GM21528 (cell line): Measurements from ENCODE around the gene ABLIM3.

Source experiments
- ATAC-seq: cut with Tn5 transposase; IDR thresholded peaks from one replicate; pipeline ENCODE4 v1.9.1; 2021; ENCODE audit warnings: mild to moderate bottlenecking, moderate library complexity; ENCODE audit not compliant: unreplicated experiment, low FRiP score

Gene ABLIM3

DNA sequence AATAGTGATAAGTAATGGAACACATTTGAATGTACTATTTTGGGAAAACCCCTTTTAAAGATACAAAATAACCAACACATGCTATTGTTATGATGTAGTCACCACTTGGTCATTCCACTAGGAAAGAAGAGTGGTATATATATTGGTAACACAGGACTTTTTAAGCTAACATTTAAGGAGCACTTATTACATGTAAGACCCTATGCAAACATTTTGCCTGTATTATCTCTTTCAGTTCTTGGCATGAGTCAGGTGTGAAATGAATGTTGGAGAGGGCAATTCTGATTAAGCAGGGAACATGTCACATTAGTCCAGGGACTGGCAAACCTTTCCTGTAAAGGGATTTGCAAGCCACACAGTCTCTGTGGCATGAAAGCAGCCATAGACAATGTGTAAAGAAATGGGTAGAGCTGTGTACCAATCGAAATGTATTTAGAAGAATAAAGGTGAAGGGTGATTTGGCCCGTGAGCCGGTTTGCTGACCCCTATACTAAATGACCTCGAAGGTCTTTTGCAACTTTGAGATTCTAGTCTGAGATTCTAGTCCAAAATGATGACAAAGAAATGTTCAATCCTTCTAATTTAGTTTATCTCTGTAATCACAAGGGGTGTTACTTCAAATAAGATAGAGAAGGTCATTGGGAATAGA lies 15.3 kb downstream of the ABLIM3 start:
- ATAC-seq = no peak

DNA sequence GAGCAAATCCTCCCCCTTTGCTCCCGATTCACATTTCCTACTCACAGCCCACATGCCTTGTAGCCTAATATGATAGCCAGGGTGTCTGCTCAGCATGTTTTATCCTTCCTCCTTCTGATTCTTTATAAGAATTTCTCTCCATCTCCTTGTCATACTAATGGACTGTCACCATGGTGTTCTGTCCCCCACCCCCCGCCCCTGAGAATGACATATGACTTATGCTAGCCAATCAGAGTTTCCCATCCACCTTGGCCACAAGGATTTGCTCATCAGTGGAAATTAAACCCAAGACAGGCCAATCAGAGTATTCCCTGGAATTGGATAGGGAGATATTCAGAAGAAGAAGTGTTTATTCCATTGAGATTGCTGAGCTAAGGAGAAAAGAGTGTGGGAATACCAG lies 16.0 kb downstream of the ABLIM3 start:
- ATAC-seq = no peak

DNA sequence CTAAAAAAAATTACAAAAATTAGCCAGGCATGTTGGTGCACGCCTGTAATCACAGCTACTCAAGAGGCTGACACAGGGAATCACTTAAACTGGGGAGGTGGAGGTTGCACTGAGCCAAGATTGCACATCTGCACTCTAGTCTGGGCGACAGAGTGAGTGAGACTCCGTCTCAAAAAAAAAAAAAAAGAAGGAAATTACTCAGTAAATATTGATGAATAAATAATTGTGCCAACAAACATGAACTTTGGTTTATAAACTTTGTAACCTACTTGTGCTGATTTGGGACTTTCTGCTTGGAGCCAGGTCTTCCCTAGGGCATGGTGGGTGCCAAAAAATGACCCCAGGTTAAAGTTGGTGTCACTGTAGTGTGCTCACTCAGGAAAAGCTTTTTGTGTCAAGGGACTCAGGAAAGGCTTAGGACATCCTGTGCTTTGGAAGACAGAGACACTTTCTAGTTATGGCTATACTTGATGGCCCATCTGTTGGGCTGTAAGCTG lies 19.0 kb downstream of the ABLIM3 start:
- ATAC-seq = no peak

DNA sequence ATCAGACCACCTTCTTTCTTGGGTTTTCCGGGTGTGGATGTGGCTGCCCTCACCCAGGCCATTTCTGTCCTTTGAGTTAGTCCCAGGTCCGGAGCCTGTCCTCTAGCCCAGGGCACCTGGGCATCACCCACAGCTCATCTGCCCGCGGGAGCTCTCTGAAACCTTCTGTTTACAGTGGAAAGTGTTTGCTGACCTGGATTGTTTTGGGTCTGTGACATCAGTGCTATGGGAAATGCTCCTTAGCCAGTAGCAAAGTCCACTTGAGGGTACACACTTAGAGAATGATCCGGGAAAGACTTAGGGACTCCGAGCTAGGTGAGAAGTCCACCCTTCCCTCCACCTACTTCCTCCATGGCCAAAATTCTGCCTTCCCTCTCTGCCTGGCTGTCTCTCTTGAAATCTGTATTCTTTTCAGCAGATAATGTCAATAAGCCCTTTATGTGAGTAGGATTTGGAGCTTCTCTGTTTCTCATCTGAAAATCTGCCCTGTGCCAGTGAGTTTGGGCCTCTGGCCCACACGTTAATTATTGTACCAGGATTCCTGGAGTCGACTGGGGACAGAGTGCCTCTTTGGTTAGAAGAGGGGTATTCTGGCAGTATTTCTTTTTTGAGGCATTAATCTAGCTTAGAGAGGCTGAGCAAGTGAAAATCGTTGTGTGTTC lies 19.9 kb downstream of the ABLIM3 start:
- no peak for ATAC-seq

DNA sequence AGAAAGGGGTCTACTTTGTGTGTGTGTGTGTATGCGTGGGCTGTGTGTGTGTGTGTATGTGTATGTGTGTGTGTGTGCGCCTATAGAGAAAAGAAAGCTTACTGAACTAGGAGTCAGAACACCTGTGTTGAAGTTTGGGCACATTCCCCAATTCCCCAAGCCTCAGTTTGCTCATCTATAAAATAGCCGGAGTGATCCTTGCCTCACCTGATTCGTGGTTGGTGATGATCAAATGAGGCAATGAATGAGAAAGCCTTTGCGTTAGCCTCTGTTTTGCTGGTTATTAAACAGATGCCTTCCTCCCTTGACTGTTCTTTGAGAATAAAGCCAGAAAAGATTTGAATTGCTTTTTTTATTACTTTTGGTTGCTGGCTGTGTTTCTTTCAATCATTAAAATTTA lies 20.6 kb downstream of the ABLIM3 start:
- ATAC-seq = no peak

DNA sequence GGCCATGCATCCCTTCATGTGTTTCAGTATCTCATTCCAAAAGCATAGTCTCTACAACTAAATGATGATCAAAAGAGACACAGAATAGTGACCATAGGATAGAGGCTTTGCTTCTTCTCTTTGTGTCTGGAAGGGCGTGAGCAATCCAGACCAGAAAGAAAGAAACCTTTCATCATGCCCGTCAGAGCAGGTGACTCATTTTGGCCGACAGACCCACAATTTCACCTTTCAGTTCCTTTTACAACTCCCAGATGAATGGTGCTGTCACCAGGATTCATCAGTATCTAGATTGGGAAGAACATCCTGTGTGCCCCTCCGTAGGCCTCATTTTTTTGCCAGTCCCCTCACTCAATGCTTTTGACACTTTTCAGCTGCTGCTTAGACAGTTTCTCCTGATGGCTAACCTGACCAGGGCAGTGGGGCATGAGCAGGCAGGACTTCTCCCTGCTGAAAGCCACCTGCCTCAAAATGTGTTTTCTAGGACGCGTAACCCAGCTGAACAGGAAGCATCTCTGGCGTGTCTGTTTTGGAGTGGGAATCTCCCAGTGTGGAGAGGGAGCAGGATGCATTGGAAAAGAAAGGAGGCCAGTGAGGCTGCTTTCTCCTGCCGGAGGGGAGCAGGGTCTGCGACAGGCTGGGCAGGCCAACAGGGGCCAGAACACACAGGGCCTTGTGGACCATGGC lies 21.2 kb downstream of the ABLIM3 start:
- ATAC-seq = no peak

DNA sequence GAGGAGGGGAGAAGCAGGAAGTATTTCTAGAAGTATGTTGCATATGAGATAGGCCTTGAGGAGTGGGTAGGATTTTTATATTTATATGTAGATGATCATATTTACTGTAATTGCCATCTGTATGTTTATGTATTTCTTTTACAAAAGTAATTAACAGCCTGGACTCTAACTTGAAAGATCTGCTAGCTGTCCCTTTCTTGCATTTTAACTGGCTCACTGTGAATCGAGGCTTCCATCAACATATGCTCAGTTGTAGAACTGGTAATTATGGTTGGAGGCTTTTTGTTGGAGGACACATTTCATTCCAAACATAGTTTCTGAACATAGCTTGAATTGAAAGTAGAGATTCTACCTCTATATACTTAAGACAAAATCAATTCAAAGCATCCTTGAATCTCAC lies 23.4 kb downstream of the ABLIM3 start:
- no peak for ATAC-seq

DNA sequence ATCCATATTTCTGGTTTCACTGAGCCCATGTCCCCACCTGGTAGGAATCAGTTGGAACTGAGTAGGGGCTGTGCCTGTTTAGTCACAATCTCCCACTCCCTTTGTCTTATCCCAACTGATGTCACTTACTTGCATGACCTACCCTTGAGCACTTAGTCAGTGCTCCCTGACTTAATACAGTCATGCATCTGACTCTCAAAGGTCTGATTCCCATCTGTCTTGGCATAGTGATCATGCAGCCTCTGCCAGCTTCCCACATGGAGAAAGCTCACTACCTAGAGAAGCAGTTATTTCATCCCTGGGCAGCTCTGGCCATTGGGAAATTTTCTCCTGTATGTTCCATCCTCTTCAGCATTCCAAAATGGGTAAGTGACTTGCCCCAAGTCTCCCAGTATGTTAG lies 24.8 kb downstream of the ABLIM3 start:
- ATAC-seq = no peak

DNA sequence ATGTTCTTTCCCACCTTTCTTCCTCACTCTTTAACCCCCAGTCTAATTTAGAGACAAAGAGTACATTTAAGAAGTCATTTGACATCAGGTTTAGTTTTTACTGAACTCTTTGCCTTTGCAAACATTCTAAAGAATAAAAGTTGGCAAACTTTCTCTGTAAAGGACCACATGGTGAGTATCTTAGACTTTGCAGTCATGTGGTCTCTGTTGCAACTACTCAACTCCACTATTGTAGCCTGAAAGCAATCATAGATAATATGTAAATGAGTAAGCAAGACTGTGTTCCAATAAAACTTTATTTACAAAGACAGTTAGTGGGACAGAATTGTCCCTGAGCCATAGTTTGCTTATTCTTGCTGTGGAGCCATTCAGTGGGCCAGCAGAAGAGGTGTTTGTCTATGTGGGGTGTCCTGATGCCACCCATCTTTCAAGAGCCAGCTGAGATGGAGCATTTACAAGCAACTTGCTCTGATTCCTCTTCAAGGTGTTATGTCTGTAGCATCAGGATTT lies 25.4 kb downstream of the ABLIM3 start:
- ATAC-seq = no peak

DNA sequence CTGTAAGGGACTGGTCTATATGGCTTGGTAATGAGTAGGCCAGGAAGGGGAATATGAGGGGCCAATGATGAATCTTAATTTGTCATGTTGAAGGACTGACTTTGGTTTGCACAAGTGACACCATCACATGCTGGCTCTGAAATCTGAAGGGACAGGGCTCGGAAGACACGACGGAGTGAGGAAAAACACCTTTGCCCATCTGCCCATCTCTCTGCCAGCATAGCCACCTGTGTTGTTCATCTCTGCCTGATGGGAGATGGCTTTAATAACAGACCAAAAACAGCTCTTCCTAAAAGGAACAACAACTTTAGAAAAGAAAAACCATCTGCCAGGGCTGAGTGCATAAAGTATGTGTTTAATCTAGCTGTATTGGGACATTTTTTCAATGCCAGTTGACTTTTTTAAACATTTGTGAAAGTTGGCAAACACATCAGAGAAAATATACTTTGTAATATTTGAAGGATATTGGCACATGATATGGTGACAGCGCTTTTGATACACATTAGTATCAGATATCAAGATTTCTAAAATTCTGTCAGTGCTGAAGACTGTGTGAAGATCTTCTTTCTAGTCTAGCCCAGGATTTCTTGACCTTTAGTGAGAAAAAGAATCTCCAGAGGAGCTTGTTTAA lies 27.1 kb downstream of the ABLIM3 start:
- ATAC-seq = no peak

DNA sequence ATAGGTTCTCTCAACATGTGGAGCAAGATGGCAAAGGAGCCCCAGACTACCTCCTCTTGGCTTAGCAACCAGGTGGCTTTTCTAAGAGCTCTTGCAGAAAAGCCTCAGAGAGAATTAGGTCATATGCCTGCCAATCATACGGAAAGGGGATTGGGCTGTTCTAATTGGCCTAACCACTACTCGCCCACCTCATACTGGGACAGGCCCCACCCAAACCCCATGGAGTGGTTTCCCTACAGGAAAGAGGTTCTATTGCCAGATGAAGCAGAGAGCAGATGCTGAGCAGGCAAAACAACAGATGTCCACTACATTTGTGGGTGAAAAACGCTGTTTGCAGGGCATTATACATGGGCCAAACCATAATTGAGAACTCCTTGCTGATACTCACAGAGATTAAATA lies 29.0 kb downstream of the ABLIM3 start:
- no peak for ATAC-seq

DNA sequence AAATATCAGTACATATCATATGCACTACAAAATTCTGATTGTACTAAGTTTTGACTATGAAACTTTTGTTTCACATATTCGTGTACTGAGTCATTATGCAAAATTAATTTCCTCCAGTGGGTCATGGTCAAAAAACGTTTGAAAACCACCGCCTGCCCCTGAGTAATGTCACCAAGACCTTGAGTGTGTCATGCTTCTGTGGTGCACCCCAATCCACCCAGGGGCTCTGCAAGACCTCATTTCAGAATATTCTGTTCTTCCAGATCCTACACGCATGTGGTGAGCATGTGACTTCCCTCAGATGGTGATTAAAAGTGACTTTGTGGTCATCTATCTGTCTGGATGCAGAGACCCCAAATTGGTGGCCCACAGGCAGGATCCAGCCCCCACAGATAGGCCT lies 31.0 kb downstream of the ABLIM3 start:
- no peak for ATAC-seq

DNA sequence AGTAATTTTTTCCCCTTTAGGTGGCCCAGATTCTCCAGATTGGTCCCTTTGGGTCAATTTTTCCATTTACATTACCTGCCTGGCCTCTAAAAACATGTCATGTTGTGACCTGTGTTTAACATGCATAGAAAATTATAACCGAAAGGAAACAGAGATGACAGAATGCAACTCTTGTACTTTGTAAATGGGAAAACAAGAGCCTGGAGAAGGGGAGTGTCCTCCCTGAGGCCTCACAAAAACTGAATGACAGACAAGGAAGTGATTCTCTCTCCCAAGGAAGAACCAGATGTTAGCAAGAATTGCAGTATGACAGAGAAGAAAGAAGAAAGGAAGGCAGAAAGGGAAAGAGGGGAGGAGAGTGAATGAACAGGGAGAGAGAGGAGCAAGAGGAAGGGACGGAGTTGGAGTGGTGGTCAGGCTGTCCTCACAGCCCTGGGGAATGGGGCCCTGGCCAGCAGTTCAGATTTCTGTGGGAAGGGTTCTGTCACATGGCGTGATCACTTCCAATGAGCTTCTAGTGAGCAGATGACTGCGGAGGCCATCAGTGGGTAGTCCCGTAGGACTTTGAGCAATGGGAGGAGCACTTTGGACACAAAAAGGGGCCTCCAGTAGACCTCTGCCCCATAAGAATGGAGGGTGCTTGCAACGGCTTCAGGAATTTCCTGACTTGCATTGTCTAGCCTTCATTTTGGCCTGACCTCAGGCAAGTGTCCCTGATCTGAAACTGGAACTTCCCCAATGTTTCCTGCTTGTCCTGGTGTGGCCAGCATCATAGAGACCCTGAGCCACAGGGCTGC lies 31.6 kb downstream of the ABLIM3 start:
- no peak for ATAC-seq

DNA sequence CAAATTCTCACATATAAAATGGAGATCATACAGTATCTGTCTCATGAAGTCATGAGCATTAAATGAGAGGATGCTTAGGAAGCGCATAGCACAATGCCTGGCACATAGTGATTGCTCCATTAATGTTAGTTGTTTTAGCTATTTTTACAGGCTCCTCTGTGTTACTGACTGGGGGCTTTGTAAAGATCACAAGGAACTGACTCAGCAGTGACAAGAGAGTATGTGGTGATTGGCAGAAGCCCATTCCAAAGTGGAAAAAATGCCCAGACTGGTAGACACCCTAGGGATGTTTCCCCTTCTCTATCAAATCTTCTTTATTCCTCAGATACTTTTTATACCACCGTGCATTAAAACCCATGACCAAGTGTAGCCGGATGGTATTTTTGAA lies 33.5 kb downstream of the ABLIM3 start:
- ATAC-seq = no peak

DNA sequence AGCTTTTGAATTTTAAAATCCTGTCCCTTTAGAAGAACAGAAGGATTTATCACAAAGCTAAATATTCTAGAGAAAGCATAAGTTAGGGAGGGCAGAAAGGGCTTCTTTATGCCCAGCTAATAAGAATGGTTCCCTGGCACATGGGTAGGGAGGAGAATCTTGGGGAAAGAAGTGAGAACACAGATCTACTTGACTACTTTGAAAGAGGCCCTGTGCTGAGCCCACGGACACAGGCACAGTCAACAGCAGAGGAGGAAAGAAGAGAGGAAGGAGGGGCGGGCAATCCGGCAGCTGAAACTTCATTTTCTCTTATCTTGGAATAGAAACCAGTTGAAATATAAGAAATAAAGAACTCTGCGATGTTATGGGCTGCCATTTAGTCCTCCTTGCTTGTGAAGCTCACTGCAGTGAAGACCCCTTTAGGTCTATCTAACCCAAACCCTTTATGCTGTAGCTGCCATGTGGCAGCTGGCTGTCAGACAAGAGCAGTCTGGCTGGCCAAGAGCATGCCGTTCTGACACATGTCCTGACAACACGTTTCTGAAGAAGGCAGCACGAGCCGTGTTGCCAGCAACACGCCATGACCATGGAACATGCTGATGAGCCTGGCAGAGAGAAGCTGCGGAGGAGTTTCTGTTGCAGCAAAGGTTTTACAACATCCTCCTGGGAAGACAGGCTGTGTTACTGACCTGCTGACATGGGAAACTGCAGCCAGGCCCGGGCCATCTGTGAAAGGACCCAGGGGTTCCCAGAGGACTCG lies 34.2 kb downstream of the ABLIM3 start:
- no peak for ATAC-seq

DNA sequence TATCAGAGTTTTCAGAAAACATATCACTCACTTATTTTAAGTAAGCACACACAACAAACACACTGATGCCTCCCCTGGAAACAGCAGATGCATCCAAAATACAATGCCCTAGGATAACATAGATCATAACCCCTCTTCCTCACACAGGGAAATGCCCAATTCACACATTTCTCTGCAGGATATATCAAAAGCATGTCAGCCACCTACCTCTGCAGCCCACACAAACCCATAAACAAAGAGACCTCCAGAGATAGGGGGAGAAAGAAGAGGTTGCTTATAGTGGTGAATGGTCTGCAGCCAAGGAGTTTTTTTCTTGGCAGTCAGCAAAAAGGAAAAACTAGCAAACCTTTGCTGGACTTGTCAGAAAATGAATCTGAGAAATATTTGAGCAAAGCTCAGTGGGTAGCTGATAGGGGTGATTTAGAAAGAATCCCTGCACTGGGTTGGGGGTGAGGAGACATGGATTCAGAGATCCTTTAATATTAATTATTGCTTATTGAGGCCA lies 36.1 kb downstream of the ABLIM3 start:
- ATAC-seq = no peak

DNA sequence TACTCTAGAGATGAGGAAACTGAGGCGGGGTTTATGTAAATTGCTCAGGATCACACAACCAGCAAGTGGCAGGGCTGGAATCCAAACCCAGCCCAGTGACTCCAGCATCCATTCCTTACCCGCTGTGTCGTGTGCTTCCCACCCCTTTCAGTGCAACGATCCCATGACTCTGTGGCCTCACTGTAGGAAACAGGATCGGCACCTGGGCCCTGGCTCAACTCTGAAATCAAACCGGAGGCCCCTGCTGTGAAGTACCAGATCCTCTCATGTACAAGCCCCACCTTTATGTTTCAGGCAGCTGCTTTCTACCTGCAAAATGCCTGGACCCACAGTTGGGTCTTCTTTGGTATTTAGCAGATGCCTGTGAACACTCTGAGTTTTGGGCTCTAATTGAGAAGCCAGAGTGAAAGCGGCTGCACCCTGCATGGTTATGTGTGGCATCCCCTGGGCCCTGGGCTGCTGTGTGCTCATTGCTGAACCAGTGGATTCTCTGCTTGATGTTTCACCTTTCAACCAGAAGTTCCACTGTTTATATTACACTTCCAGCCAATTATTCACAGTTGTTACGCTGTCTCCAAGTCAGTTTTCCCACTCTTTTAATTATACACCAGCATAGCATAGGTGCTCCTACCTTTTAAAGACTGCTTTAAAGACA lies 36.7 kb downstream of the ABLIM3 start:
- ATAC-seq = no peak

DNA sequence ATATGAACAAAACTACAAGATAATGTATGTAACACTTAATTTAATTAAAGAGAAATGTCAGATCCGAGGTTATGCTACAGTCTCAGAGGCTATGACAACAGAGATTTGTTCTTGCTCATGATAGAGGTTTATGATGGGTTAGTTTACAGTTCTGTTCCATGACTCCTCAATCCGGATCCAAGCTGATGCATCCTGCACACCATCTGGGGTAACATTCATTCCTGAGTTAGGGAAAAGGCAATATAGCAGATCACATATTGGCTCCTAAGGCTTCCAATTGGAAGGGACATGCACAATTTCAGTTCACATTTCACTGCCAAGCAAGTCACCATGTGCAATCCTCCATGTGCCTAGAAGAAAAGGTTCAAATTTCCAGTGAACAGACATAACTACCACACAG lies 40.4 kb downstream of the ABLIM3 start:
- no peak for ATAC-seq

DNA sequence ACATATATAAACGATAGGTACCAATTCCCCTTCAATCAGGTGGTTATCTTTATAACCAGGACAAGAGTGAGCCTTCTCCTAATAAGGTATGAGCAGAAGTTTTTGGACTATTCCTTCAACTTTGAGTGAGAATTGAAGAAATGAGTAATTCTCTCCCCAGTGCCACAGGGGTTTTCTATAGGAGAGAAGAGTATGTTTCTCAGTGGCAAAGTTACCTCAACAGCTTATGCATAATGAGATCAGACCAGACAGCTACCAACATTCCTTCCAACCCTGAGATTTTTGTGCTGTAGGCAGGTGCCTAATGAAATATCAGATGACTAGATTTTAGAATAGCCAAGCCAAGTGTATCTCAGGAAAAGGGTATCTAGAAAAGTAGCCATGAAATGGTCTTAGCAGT lies 40.9 kb downstream of the ABLIM3 start:
- ATAC-seq = no peak
